GM12801 (cell line): ENCODE data around the gene EPHA3.

Source experiments
- TF ChIP-seq, protein P1 (sequence below): IDR thresholded peaks from one replicate; pipeline ENCODE4 v1.5.1; 2011; ENCODE audit warnings: control low read depth; ENCODE audit not compliant: insufficient read length; ENCODE audit errors: extremely low read depth

EPHA3 gene

DNA sequence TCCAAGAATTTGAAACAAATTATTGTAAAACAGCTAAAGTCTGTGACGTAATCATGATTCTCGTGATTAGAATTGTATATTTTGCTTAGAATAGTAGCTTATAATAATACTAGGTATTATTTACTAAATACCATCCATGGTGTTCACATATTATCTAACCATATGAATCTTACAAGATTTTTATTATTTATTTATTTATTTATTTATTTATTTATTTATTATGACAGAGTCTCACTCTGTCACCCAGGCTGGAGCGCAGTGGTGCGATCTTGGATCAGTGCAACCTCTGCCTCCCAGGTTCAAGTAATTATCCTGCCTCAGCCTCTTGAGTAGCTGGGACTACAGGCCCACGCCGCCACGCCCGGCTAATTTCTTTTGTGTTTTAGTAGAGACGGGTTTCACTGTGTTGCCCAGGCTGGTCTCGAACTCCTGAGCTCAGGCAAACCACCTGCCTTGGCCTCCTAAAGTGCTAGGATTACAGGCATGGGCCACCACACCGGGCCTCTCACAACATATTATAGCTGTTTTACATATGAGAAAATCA lies 173.5 kb downstream of the EPHA3 start:
- TF ChIP-seq, protein P1, sequence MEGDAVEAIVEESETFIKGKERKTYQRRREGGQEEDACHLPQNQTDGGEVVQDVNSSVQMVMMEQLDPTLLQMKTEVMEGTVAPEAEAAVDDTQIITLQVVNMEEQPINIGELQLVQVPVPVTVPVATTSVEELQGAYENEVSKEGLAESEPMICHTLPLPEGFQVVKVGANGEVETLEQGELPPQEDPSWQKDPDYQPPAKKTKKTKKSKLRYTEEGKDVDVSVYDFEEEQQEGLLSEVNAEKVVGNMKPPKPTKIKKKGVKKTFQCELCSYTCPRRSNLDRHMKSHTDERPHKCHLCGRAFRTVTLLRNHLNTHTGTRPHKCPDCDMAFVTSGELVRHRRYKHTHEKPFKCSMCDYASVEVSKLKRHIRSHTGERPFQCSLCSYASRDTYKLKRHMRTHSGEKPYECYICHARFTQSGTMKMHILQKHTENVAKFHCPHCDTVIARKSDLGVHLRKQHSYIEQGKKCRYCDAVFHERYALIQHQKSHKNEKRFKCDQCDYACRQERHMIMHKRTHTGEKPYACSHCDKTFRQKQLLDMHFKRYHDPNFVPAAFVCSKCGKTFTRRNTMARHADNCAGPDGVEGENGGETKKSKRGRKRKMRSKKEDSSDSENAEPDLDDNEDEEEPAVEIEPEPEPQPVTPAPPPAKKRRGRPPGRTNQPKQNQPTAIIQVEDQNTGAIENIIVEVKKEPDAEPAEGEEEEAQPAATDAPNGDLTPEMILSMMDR: no peak

DNA sequence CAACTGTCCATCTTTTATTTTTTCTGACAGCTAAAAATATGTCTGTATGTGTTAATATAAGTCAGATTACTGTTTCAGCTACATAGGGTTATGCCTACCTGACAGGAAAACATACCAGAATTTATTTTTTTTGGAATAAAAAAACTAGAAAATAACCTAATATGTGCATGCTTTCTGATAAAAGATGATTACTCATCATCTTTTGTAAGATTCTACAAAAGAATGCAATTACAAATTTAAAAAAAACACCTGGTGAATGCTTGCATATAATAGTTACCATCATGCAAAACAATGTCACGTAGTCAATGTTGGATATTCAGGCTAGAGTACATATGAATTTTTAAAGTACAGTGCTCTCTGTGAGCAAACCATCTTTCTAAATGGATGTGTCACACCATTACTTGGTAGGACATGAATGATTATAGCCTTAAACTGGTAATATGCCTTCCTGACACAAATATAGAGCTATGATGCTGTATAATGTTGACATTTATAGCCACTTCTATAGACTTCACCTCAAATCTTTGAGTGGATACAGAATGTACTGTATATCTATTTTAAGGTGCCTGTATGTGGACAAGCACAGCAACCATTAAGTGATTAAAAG lies 180.6 kb downstream of the EPHA3 start:
- TF ChIP-seq, protein P1: no peak

DNA sequence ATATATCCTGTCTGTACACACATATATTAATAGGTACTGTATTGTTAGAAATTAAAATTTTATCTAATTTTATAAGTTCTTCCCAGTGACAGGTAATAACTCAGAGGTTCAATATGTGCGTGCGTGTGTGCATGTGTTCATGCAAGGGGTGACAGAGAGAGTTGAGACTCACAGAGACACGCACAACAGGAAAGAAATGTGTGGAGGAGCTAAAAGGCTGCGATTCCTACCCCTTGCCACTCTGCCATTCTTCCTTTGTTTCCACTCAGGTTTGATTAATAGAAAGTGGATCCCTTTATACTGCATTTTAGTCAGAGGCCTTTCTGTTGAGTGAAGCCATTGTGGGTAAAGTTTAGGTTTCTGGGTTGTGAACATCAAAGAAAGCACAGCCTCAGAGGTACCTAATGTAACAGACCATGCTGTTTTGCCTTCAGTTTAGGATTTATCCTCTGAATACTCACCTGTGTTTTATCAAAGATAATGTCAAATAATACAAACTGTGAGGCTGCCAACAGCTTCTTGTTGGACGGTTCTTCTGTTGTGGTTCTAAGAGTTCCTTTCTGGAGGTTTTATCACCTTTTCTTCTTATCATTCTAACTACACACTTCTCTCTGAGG lies 182.3 kb downstream of the EPHA3 start:
- TF ChIP-seq, protein P1: no peak

DNA sequence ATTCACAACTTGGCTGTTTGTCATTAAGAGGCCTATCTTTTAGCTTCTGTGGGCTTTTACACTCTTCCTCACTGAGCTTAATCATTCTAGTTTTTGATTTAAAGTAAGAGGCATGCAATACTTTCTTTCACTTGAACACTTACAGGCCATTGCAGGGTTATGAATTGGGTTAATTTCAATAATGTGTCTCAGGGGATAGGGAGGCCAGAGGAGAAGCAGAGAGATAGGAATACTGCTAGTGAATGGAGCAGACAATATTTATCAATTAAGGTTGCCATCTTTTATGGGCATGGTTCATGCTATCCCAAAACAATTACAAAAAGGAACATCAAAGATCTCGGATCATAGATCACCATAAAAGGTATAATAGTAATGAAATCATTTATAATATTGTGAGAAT lies 189.8 kb downstream of the EPHA3 start:
- TF ChIP-seq, protein P1: no peak

DNA sequence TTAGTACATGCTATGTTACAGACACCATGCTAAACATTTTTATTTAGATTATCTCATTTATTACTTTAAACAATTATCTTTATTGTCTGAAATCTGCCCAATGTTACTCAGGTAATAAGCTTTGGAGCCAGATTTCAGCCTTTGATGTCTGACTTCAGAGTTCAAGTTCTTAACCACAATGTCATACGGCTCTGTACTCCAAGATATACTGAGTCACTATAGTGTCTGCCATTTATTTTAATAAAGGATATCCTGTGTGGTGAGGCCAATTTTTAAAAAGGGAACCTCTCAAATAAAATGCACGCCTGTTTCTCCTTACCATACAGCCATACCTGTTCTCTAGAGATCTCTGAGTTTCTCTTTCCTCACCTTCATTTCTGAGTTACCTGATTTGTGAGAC lies 193.1 kb downstream of the EPHA3 start:
- TF ChIP-seq, protein P1: no peak

DNA sequence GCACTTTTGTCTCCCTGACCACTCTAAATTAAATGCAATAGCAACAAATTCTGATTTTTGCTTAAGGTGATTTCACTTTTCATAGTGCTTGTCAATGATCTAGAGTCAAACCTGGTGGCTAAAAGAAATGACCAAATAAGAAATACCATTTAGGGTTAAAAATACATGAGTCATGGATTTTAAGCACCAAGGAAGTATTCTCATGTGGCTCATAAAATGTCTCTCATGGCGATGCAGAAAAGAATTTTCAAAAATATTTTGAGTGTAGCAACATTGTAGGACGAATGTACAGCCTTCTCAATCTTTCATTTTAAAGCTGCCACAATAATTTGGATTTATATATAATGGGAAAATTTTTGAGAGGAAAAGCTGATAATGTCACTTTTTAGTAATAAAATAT lies 193.6 kb downstream of the EPHA3 start:
- TF ChIP-seq, protein P1: no peak

DNA sequence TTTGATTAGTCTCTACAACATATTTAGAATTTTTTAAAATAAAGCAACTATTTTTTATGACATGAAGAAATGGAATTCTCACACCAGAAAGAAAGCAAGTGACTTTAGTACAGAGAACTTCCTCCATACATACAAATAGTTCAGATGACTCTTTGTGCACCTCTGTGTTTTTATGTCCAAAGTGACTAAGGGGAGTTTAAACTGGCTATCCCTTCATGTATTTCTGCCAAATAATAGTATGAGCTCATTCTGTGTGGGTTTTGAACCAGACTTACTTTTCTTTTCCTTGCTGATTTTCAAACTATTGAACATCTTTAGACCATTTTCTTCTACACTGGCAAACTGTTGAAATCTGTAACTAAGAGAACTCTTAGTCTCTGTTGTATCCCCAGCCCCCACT lies 196.3 kb downstream of the EPHA3 start:
- TF ChIP-seq, protein P1: no peak
